Keratinocyte (primary cell): ENCODE results near the gene MYORG.

Experiments used
- EZH2 ChIP-seq: IDR thresholded peaks from one replicate; pipeline ENCODE4 v1.6.1; 2012; ENCODE audit warnings: inconsistent platforms, mild to moderate bottlenecking, low read length, moderate library complexity
- TF ChIP-seq, protein P1 (sequence below), 3 experiments: IDR thresholded peaks in 1 of 3; conservative IDR thresholded peaks in 1 of 3; optimal IDR thresholded peaks in 1 of 3; 2 replicates in 2 of 3; 3 replicates in 1 of 3; pipeline versions ENCODE3 to v1.5.1; 2011; ENCODE audit warnings: low read length in 3 of 3, mild to moderate bottlenecking in 3 of 3, moderate library complexity in 2 of 3, control low read depth in 1 of 3, inconsistent platforms in 1 of 3; ENCODE audit not compliant: insufficient read depth in 2 of 3; ENCODE audit errors: extremely low read depth in 1 of 3

DNA sequence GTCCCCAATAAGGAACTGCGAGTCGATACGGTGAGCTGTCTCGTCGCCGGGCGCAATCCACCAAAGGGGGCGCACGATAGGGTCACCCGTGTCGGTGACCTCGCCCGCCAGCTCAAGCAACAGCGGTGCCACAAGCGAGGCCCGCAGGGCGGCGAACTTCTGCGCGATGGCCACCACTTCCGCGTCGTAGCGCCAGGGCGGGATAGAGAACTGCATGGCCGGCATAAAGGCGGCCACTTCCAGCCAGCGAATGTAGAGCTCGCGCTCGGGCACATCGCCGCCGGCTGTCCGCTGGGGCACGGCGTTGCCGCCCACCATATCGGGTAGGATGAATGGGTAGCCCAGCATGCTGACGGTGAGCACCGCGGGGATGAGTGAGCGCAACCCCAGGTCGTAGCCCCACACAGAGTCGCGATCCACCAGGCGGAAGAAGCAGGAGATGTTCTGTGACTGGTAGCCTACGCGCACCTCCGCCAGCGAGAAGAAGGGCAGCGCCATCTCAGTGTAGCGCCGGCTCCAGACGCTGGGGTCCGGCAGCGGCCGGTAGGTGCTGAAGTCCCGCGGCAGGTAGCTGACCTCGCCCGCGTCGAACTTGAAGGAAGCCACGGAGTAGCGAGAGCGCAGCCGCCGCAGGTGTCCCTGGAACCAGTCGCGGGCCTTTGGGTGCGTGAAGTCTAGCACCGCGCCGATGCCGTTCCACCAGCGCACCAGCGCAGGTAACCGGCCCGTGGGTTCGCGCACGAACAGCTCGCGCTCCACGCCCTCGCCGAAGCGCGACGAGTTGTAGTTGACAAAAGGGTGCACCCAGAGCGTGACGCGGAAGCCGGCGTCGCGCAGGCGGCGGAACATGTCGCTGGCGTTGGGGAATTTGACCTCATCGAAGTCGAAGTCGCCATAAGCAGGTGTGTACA lies 5.5 kb downstream of the MYORG start:
- TF ChIP-seq, protein P1, sequence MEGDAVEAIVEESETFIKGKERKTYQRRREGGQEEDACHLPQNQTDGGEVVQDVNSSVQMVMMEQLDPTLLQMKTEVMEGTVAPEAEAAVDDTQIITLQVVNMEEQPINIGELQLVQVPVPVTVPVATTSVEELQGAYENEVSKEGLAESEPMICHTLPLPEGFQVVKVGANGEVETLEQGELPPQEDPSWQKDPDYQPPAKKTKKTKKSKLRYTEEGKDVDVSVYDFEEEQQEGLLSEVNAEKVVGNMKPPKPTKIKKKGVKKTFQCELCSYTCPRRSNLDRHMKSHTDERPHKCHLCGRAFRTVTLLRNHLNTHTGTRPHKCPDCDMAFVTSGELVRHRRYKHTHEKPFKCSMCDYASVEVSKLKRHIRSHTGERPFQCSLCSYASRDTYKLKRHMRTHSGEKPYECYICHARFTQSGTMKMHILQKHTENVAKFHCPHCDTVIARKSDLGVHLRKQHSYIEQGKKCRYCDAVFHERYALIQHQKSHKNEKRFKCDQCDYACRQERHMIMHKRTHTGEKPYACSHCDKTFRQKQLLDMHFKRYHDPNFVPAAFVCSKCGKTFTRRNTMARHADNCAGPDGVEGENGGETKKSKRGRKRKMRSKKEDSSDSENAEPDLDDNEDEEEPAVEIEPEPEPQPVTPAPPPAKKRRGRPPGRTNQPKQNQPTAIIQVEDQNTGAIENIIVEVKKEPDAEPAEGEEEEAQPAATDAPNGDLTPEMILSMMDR (optimal IDR thresholded peaks at IDR 0.05 in 1 of 3, IDR thresholded peaks at IDR 0.05 in 1 of 3, conservative IDR thresholded peaks at IDR 0.05 in 1 of 3; ENCODE audit: extremely low read depth in 1 of 3, insufficient read depth in 2 of 3, low read length in 3 of 3) = no peak
- no peak for TF ChIP-seq EZH2
